K562 (cell line): ENCODE measurements around the gene TSPAN18. TPM values are rescaled to one million over a fixed set of nuclear protein-coding genes. Genes with fewer than 3 reads are reported as not detected.

Experiments used
- ATAC-seq: fragments of 200-7000 bp; cut with Tn5 transposase; 3 replicates; pipeline ENCODE4 v1.9.1; 2020; ENCODE audit warnings: moderate library complexity
- BruUV-seq: library from RNA; stranded (reverse); fragments of 400-500 nt; replicated peaks from 2 replicates; lab custom pipeline; 2021; lab: Mats Ljungman, UMichigan
- CTCF ChIA-PET: fragments of 300-600 bp; formaldehyde crosslinking; extraction: SDS; loops from one replicate; lab custom pipeline; 2021; ENCODE audit warnings: low intra/inter-chr PET ratio; lab: Yijun Ruan, JAX
- POLR2A ChIA-PET: fragments of 300-600, 350-650 bp; sonication (Branson Sonifier 250); formaldehyde crosslinking; extraction: SDS; loops from one replicate; lab custom pipeline; 2021; ENCODE audit warnings: antibody characterized with exemption, inconsistent platforms; lab: Yijun Ruan, JAX
- DNase-seq, 4 experiments: peaks; one replicate each; pipeline versions ENCODE4 v3.0.0 to v3.0.0-alpha.2; 2011 to 2018; ENCODE audit warnings: low spot score in 3 of 4, mixed read lengths in 3 of 4; ENCODE audit errors: extremely low read depth in 1 of 4
- FAIRE-seq: peaks from 2 replicates; lab custom pipeline; 2011; peaks lifted over from hg19 to GRCh38; lab: Jason Lieb, UNC
- H2AFZ ChIP-seq: 2 replicates; pipeline ENCODE4 v1.6.0; 2011; ENCODE audit warnings: low read depth, low read length, control low read depth, inconsistent platforms
- H3K27ac ChIP-seq: fragments of 200-600 bp; 3 replicates; pipeline ENCODE4 v1.8.0; 2011; ENCODE audit warnings: low read depth, mild to moderate bottlenecking, control low read depth, inconsistent platforms, low read length, moderate library complexity, mixed read lengths; ENCODE audit errors: extremely low read depth
- H3K27me3 ChIP-seq, 2 experiments: fragments of 300-600 bp in 1 of 2; 2 replicates in 1 of 2; 3 replicates in 1 of 2; pipeline versions ENCODE4 v1.6.0 to v1.8.0; 2011; ENCODE audit warnings: inconsistent platforms in 2 of 2, low read length in 2 of 2, mild to moderate bottlenecking in 1 of 2, mixed read lengths in 1 of 2, moderate library complexity in 1 of 2; ENCODE audit not compliant: control insufficient read depth in 2 of 2, insufficient read depth in 2 of 2
- H3K36me3 ChIP-seq: fragments of 300-600 bp; 3 replicates; pipeline ENCODE4 v1.8.0; 2011; ENCODE audit warnings: mild to moderate bottlenecking, low read length, inconsistent platforms; ENCODE audit not compliant: control insufficient read depth, insufficient read depth
- H3K4me1 ChIP-seq, 2 experiments: fragments of 200-600 bp in 1 of 2; replicated peaks in 1 of 2; 2 replicates in 1 of 2; 3 replicates in 1 of 2; pipeline versions ENCODE4 v1.5.1 to v1.8.0; 2011; ENCODE audit warnings: inconsistent platforms in 2 of 2, low read length in 2 of 2, mild to moderate bottlenecking in 1 of 2, mixed read lengths in 1 of 2, moderate library complexity in 1 of 2; ENCODE audit not compliant: control insufficient read depth in 2 of 2, insufficient read depth in 2 of 2
- H3K4me2 ChIP-seq: 2 replicates; pipeline ENCODE4 v1.6.1; 2011; ENCODE audit warnings: low read length, control low read depth, inconsistent platforms, mixed read lengths; ENCODE audit not compliant: insufficient read depth
- H3K4me3 ChIP-seq: fragments of 200-600 bp; sonication (generic), shearing (Covaris generic); 2 replicates; pipeline ENCODE4 v1.5.1; 2016; ENCODE audit warnings: control low read depth, inconsistent platforms
- H3K79me2 ChIP-seq: fragments of 200-600 bp; 3 replicates; pipeline ENCODE4 v1.8.0; 2011; ENCODE audit warnings: low read length, inconsistent platforms; ENCODE audit not compliant: control insufficient read depth, insufficient read depth
- H3K9ac ChIP-seq, 2 experiments: 2 replicates each; pipeline versions ENCODE4 v1.6.0 to v1.6.1; 2011; ENCODE audit warnings: low read depth in 2 of 2, low read length in 2 of 2, control low read depth in 1 of 2, inconsistent platforms in 1 of 2, mild to moderate bottlenecking in 1 of 2, mixed read lengths in 1 of 2; ENCODE audit not compliant: insufficient read depth in 1 of 2
- H3K9me1 ChIP-seq: one replicate; pipeline ENCODE4 v1.6.0; 2011; ENCODE audit warnings: inconsistent platforms, mild to moderate bottlenecking, low read length, moderate library complexity; ENCODE audit not compliant: control insufficient read depth, insufficient read depth
- H3K9me3 ChIP-seq: replicated peaks from 2 replicates; pipeline ENCODE4 v1.5.1; 2011; ENCODE audit warnings: low read depth, low read length, inconsistent platforms; ENCODE audit not compliant: control insufficient read depth, insufficient read depth
- H4K20me1 ChIP-seq: replicated peaks from 2 replicates; pipeline ENCODE4 v1.6.1; 2011; ENCODE audit warnings: low read length, inconsistent platforms, mixed read lengths; ENCODE audit not compliant: control insufficient read depth, insufficient read depth
- BRCA1 ChIP-seq, 2 experiments: fragments of 450-650 bp in 1 of 2; sonication (generic) in 1 of 2; formaldehyde crosslinking in 1 of 2; IDR thresholded peaks; 2 replicates each; pipeline versions ENCODE4 v1.5.0 to v1.6.1; 2017 to 2020; ENCODE audit warnings: mild to moderate bottlenecking in 1 of 2, missing genetic modification reagents in 1 of 2
- EP300 ChIP-seq: IDR thresholded peaks from 2 replicates; pipeline ENCODE4 v1.6.1; 2012; ENCODE audit warnings: low read length, improper control_type of control experiment
- ERF ChIP-seq: fragments of 450-650 bp; formaldehyde crosslinking; IDR thresholded peaks from 2 replicates; pipeline ENCODE4 v1.4.0; 2020; ENCODE audit warnings: mild to moderate bottlenecking, mixed read lengths
- HMG20B ChIP-seq: fragments of 250-450 bp; sonication (Bioruptor Pico); IDR thresholded peaks from 2 replicates; pipeline ENCODE4 v1.5.0; 2021; ENCODE audit warnings: mild to moderate bottlenecking
- RBM25 ChIP-seq: fragments of 200-400 bp; formaldehyde crosslinking; IDR thresholded peaks from 2 replicates; pipeline ENCODE4 v1.6.1; 2018; ENCODE audit warnings: low read length, low read depth, moderate library complexity; ENCODE audit not compliant: severe bottlenecking
- STAT6 ChIP-seq: sonication (generic); formaldehyde crosslinking; IDR thresholded peaks from 2 replicates; pipeline ENCODE4 v1.8.1; 2023; ENCODE audit warnings: mild to moderate bottlenecking, missing genetic modification reagents
- VEZF1 ChIP-seq: fragments of 200-800 bp; sonication (Bioruptor generic); IDR thresholded peaks from 2 replicates; pipeline ENCODE4 v1.6.1; 2017; ENCODE audit warnings: missing genetic modification characterization, missing compliant biosample characterization
- ZNF311 ChIP-seq: fragments of 250-450 bp; sonication (Bioruptor Pico); IDR thresholded peaks from 2 replicates; pipeline ENCODE4 v1.4.0; 2020; ENCODE audit warnings: mild to moderate bottlenecking, moderate library complexity
- WGBS: fragments of 100-300 bp; shearing (Covaris generic); methylation state at CpG from one replicate; pipeline ENCODE4 v1.1.6; 2016; ENCODE audit warnings: low coverage, mixed read lengths; ENCODE audit not compliant: insufficient coverage; ENCODE audit errors: missing lambda C conversion rate; 5-methylcytosine and 5-hydroxymethylcytosine counted together
- in situ Hi-C: fragments of 300-500 bp; cut with MboI; formaldehyde crosslinking; loops from 4 replicates; pipeline ENCODE4 v1.15.0; 2018; ENCODE audit warnings: inconsistent platforms, mixed read lengths
- intact Hi-C: fragments of 100-400 bp; cut with micrococcal nuclease; formaldehyde crosslinking; loops from 2 replicates; pipeline ENCODE4 v1.14.2; 2022
- polyA plus RNA-seq, 8 experiments: library from polyadenylated mRNA; depleted of rRNA in 4 of 8; stranded (reverse) in 5 of 8; unstranded in 3 of 8; fragments of >200 nt; fragmentation: Nextera tagmentation in 2 of 8; fragmentation: Illumina TruSeq in 1 of 8; extraction: Ambion mirVana in 2 of 8; extraction: Trizol in 1 of 8; gene quantifications; 2 replicates each; pipeline versions ENCODE4 v1.2.1 to v1.2.3, GENCODE V29; 2011 to 2014; ENCODE audit warnings: inconsistent platforms in 1 of 8, missing spikeins in 1 of 8
- total RNA-seq, 7 experiments: library from RNA; depleted of rRNA in 6 of 7; stranded (reverse); fragments of >200 nt in 6 of 7; fragmentation: Illumina TruSeq in 2 of 7; extraction: Trizol in 2 of 7; gene quantifications; 2 replicates each; pipeline versions ENCODE4 v1.2.1 to v1.2.3, GENCODE V29; 2011 to 2021; ENCODE audit warnings: low replicate concordance in 1 of 7

Gene TSPAN18
- total and polyA plus RNA-seq, 9 of the 15 experiments (the other 6 are each of a cell fraction or from before 2014, with no cell fraction given), result 0.17 to 0.35 (median 0.22) TPM; not detected in 4

- H3K27me3 ChIP-seq, result peaks cover 3 to 43% of the 10 kb centered on the region in 2 experiments; a peak in 4 of 5 replicates
- 0% methylated on average over 3 of the region's 3 CpGs for WGBS
- H3K9ac ChIP-seq, result no peak overlapping the region
- intact Hi-C loops, result no loop called here
- in situ Hi-C loops, result no loop called here
- no TSS peak for BruUV-seq
- H3K9me3 ChIP-seq, result no peaks in the 10 kb centered on the region
- FAIRE-seq (no peak), DNase-seq (no peak), ATAC-seq (no peak)
- ChIA-PET POLR2A (interaction anchor here (0.6 to 0.9 kb wide), 3 partner anchors 9 to 19 kb away, joined by 3 read pairs; no protein-coding TSS in a partner anchor), CTCF (no interaction called here)
- H3K9me1 ChIP-seq, result no peaks in the 10 kb centered on the region
- no peak overlapping the region for H3K27ac ChIP-seq
- H3K79me2 ChIP-seq, result no peaks in the 10 kb centered on the region
- H2AFZ ChIP-seq, result no peak overlapping the region
- H3K36me3 ChIP-seq, result no peaks in the 10 kb centered on the region
- no peak overlapping the region for H3K4me3 ChIP-seq
- H3K4me1 ChIP-seq, result no peaks in the 10 kb centered on the region
- no peak overlapping the region for H3K4me2 ChIP-seq
- peaks cover 4% of the 10 kb centered on the region; the same call in 1 of the 2 replicates for H4K20me1 ChIP-seq
- TF ChIP-seq STAT6 (no peak), ZNF311 (CRISPR knock-in tag) (no peak), EP300 (no peak), BRCA1 (IDR thresholded peaks at IDR 0.05) (no peak), BRCA1 (CRISPR knock-in tag; IDR thresholded peaks at IDR 0.05) (no peak), RBM25 (no peak), ERF (CRISPR knock-in tag) (no peak), VEZF1 (CRISPR knock-in tag) (no peak), HMG20B (no peak)
Observed at GRCh38 chr11:44870181-44870580, 143.4 kb downstream of the TSPAN18 start.
